NCI-H748 treated with DMSO at 0.1 percent for 48 hours (cell line): ENCODE results near the gene UBA3.

Experiments
- DNase-seq: peaks from one replicate; lab custom pipeline; 2025; lab: John Stamatoyannopoulos, UW

UBA3 gene

DNA sequence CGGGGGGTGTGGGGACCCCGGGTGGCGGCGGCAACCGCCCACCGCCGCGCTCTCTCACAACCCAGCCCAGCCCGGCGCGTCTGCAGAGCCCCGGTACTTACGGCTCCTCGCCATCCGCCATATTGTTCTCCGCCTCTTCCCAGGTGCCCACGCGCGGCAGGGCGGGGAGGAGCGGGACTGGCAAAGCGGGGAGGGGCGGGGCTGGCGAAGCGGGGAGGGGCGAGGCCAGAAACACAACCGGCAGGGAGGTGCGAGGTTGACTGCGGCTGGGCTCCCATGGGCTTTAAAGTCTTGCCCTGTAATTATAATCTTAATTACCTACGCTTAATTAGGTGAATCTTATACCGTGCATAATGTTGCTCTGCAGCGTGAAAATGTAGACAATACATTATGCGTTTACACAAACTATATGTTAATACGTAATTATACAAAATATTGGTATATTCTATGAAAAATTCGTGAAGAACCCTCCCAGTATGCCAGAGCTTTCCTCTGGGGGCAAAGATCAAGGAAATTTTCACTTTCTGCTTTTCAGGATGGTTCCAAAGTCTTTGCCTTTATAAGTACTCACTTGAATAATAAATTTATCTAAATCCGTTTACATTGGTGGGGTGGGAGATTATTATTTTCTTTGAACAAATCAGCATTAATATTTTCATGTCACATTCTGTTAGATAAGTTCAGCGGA, at the start of gene UBA3:
TSS of gene UBA3 (minus strand) at position 133 of the 688 bp plus-strand sequence. CDS start at position 121, 12 bp downstream.
- peak; percentile 64 for DNase-seq

DNA sequence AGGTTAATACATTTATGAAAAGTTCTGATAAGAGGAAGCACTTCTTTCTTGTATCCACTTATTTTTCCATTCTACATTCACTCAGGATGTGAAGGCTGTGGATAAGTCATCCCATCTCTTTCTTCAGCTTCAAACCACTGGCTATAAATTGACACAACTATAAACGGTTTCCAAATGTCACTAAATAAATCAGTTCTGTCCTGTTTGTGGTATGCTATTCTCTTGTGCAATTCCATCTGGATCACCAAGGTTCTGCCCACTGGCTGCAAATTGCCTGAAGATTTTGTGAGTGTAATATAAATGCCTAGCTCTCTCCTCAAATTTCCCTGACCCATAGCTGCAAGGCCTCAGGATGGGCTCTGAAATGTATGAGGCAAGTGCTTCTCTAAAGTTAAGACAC, 49.4 kb upstream of the UBA3 start:
- DNase-seq: no peak

GRCh38 chr3:69128509-69128908, 48.3 kb upstream of the UBA3 start:
- DNase-seq: no peak

DNA sequence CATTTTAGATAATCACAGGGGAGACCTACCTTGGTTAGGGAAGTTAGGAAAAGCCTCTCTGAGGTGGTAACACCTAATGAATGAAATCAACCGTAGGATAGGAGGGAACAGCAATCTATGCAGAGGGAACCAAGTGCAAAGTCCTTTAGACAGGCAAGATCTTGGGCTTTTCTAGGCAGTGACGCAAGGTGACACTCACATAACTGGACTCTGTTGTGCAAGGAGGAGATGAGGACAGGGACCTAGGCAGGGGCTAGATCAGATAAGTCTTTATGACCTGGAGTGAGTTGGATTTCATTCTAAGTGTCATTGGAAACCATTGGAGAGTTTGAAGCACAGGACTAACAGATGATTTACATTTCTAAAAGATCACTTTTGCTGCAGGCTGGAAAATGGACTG, 46.8 kb upstream of the UBA3 start:
- DNase-seq: no peak

- DNase-seq: no peak
These were observed 46.1 kb upstream of the UBA3 start for GRCh38 chr3:69126216-69126615.

DNA sequence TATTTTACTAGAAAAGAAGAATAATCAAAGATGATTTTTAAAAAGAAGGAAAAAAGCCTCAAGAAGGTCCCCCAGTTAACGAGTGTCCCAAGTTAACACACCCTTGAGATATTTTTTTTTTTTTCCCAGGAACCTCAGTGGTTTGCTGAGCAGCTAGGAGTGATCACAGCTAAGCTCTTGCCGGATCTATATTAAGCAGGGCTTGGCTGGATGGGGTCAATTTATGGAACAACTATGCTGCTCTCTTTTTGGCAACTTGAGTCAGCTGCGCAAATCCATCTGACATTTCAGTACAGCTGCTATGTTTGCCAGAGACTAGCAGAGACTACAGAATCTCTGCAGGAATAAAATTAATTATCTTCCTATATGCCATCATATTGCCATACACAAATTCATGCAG, 42.2 kb upstream of the UBA3 start, which contains the start of gene LMOD3:
TSS of gene LMOD3 (minus strand) at position 193 of the 400 bp plus-strand sequence. CDS start 209 bp downstream, outside the sequence.
- DNase-seq: no peak

- DNase-seq: no peak
These were observed 41.8 kb upstream of the UBA3 start for GRCh38 chr3:69121950-69122349.

DNA sequence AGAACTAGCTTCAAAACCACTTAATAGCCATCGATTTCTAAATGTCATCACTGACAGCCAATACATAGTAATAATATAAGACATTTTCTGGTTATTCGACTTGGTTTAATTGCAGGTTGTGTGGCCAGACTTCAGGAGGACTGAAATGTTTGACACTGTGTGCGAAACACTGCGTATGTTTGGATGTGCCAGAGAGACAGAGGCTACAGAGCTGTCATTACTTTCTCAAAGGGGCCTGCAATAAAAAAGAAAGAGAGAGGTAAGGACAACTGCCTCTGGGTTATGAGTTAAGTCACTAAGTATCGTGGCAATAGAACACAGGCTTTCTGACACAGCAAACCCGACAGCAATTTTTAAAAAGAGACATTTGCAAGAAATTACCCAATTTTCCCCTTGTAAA, 41.3 kb upstream of the UBA3 start:
- DNase-seq: no peak

- peak; percentile 26 for DNase-seq
These were observed 40.8 kb upstream of the UBA3 start for GRCh38 chr3:69120879-69121464.

- no peak for DNase-seq
These were observed 39.5 kb upstream of the UBA3 start for GRCh38 chr3:69119681-69120080.

GRCh38 chr3:69119138-69119537, 39.0 kb upstream of the UBA3 start:
- no peak for DNase-seq

DNA sequence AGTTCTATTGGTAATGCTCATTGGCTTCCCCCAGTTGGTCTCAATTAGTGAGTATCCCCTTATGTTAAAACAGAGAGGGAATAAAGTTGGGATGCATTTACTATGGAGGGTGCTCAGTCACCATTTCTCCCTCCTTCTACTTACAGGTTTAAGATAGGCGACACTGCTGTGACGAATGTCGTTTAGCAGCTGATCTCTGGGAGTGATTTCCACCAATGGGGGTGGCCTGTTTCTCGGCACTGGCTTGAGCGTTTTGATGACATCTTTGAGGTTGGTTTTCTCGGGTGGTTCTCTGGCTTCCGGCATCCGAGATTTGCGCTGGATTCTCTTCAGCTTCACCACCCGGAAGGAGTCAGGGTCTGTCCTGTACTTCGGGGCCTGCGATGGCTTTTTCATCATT, 38.4 kb upstream of the UBA3 start:
- DNase-seq: no peak

DNA sequence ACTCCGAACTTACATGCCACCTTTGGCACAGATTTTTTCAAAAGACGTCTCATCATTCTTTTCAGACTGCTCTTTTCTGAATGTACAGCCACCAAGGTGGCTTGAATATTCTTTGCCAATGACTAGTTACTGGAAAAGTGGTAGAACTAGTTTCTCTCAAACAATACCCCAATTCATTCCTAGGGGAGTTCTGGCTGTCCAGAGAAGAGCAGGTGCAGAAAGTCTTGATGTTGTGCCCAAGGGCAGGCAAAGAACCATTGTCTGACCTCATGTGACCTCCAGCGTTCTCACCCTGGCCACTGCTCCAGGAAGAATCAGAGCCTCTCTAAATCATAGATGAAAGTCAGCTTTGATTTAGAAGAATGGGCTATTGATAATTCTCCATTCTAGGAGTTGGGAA, 36.7 kb upstream of the UBA3 start:
- no peak for DNase-seq

DNA sequence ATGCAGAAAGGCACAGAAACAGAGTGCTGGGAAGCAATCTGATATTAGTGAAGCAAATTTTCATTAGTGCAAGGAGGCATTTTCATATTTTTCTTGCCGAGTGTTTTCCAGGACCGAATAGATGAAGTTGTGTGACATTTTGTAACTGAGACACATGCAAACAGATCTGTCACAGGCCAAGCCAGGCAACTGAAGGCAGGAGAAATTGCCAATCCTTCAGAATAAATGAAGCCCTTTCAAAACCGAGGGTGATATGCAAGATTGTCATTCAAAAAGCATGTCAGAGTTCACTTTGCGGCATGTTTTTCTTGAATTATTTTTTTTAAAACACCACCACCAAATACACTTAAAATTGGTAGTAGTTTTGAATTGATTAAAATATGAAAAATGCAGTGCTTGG, 36.0 kb upstream of the UBA3 start:
- DNase-seq: no peak

GRCh38 chr3:69115731-69116130, 35.6 kb upstream of the UBA3 start:
- no peak for DNase-seq

GRCh38 chr3:69113536-69113935, 33.4 kb upstream of the UBA3 start:
- DNase-seq: no peak

DNA sequence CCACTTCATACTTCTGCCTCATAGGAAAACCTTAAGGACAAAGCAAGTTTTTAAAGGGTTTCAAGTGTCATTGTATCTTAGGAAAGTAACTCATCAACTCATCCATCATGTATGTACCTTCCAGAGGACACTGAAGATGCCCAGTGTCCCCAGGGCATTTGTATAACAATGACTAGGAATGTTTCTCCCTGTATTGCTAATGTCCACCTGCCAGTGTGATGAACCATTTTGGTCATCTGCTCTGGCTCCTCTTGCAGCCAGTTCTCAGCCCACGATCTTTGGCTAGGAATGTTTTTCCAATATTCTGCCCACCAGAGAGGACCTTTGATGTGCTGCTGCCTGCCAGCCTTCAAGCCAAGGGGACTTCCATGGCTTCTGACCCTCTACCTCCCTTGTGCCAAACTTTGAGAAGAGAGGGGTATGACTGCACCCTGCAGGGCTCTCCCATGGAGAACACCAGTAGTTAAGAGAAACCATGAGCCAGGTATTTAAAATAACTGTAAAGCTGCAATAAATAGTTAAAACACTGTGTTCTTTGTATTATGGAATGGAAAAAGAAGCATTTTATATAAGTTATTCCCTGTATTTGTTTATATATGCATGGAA, 30.9 kb upstream of the UBA3 start:
- DNase-seq: no peak

GRCh38 chr3:69108811-69109210, 28.6 kb upstream of the UBA3 start:
- no peak for DNase-seq

- DNase-seq: no peak
These were observed 27.7 kb upstream of the UBA3 start for GRCh38 chr3:69107841-69108240.

DNA sequence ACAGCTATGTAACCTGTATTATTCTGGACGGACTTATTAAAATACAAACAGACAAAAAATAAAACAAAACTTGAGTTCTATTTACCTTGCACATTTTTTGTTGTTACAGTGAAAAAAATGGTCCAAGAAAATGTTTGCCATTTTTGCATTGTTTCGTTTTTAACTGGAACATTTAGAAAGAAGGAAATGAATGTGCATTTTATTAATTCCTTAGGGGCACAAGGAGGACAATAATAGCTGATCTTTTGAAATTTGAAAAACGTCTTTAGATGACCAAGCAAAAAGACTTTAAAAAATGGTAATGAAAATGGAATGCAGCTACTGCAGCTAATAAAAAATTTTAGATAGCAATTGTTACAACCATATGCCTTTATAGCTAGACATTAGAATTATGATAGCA, 25.2 kb upstream of the UBA3 start:
- no peak for DNase-seq

GRCh38 chr3:69104586-69104985, 24.4 kb upstream of the UBA3 start:
- no peak for DNase-seq

GRCh38 chr3:69103123-69103522, 23.0 kb upstream of the UBA3 start:
- no peak for DNase-seq

DNA sequence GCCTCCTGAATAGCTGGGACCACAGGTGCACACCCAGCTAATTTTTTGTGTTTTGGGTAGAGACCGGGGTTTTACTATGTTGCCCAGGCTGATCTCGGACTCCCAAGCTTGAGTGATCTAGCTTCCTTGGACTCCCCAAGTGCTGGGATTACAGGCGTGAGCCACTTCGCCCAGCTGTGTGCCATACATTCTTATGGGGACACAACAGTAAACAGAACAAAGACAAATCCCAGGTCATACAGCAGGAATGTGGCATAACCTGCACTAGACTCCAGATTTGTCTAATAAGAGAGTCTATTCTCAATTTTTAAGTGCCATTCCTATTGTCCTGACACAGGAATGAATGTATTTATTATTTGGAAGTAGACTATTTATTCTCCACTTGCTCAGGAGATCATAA, 22.2 kb upstream of the UBA3 start:
- DNase-seq: no peak

GRCh38 chr3:69099576-69099975, 19.4 kb upstream of the UBA3 start:
- no peak for DNase-seq
